PC-9 (cell line): ENCODE results near the gene ZNF808.

Source experiments
- EZH2 ChIP-seq: fragments of 200-600 bp; sonication (generic); IDR thresholded peaks from 2 replicates; pipeline ENCODE4 v1.8.0; 2017; ENCODE audit warnings: antibody characterized with exemption, low read depth
- TF ChIP-seq, protein P1 (sequence below): fragments of 200-600 bp; sonication (generic); conservative IDR thresholded peaks from 2 replicates; pipeline ENCODE4 v1.6.1; 2017; ENCODE audit warnings: mixed run types, antibody characterized with exemption, mild to moderate bottlenecking, moderate library complexity

GRCh38 chr19:52554216-52554971 lies 26.9 kb downstream of the ZNF808 start:
- TF ChIP-seq, protein P1, sequence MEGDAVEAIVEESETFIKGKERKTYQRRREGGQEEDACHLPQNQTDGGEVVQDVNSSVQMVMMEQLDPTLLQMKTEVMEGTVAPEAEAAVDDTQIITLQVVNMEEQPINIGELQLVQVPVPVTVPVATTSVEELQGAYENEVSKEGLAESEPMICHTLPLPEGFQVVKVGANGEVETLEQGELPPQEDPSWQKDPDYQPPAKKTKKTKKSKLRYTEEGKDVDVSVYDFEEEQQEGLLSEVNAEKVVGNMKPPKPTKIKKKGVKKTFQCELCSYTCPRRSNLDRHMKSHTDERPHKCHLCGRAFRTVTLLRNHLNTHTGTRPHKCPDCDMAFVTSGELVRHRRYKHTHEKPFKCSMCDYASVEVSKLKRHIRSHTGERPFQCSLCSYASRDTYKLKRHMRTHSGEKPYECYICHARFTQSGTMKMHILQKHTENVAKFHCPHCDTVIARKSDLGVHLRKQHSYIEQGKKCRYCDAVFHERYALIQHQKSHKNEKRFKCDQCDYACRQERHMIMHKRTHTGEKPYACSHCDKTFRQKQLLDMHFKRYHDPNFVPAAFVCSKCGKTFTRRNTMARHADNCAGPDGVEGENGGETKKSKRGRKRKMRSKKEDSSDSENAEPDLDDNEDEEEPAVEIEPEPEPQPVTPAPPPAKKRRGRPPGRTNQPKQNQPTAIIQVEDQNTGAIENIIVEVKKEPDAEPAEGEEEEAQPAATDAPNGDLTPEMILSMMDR: no peak
- TF ChIP-seq EZH2: no peak
